Heart left ventricle (tissue), 16 donors: ENCODE results near the gene KIAA1958. TPM values are rescaled to one million over a fixed set of nuclear protein-coding genes. Genes with fewer than 3 reads are reported as not detected.

Experiments used
- ATAC-seq, 4 donors: fragments of 200-7000 bp; cut with Tn5 transposase; one replicate each; pipeline ENCODE4 v1.9.1; 2020 to 2022; ENCODE audit warnings: moderate library complexity in 4 of 4, mild to moderate bottlenecking in 3 of 4, moderate number of reproducible peaks in 1 of 4
- DNase-seq, 5 donors: peaks; one replicate each; pipeline ENCODE4 v3.0.0-alpha.2; 2020
- H3K27ac ChIP-seq, 12 donors: fragments of 200-600 bp; sonication (generic) in 4 of 12; one replicate each; pipeline versions ENCODE4 v1.5.0 to v1.8.0; 2016 to 2022; ENCODE audit warnings: mild to moderate bottlenecking in 2 of 12
- H3K27me3 ChIP-seq, 9 donors: fragments of 200-600 bp; sonication (generic) in 2 of 9; one replicate each; pipeline versions ENCODE4 v1.5.1 to v1.8.0; 2016 to 2022; ENCODE audit warnings: mild to moderate bottlenecking in 3 of 9
- H3K36me3 ChIP-seq, 9 donors: fragments of 200-600 bp; sonication (generic) in 2 of 9; one replicate each; pipeline versions ENCODE4 v1.5.0 to v1.8.0; 2018 to 2022; ENCODE audit warnings: mild to moderate bottlenecking in 2 of 9
- H3K4me1 ChIP-seq, 12 donors: fragments of 200-600 bp; sonication (generic) in 4 of 12; one replicate each; pipeline versions ENCODE4 v1.5.0 to v1.8.0; 2016 to 2022; ENCODE audit warnings: mild to moderate bottlenecking in 3 of 12
- H3K4me3 ChIP-seq, 12 donors: fragments of 200-600 bp; sonication (generic) in 4 of 12; one replicate each; pipeline versions ENCODE4 v1.5.0 to v1.8.0; 2017 to 2022; ENCODE audit warnings: mild to moderate bottlenecking in 9 of 12, moderate library complexity in 4 of 12
- H3K9me3 ChIP-seq, 12 donors: fragments of 200-600 bp; sonication (generic) in 4 of 12; one replicate each; pipeline versions ENCODE4 v1.5.0 to v1.8.0; 2016 to 2022; ENCODE audit warnings: mild to moderate bottlenecking in 1 of 12
- CTCF ChIP-seq, 12 donors: fragments of 200-600 bp; sonication (generic) in 4 of 12; IDR thresholded peaks; one replicate each; pipeline versions ENCODE4 v1.5.0 to v1.8.0; 2018 to 2022; ENCODE audit warnings: antibody characterized with exemption in 12 of 12, mild to moderate bottlenecking in 5 of 12
- POLR2A ChIP-seq, 2 donors: fragments of 450-650 bp; IDR thresholded peaks; one replicate each; pipeline ENCODE4 v1.6.1; 2017; ENCODE audit warnings: antibody characterized with exemption in 2 of 2, mild to moderate bottlenecking in 2 of 2, moderate library complexity in 2 of 2
- WGBS, 4 donors: extraction: QIAGEN DNeasy Blood & Tissue Kit in 2 of 4; methylation state at CpG; one replicate each; pipeline versions ENCODE4 v1.1.5 to v1.1.7; 2013 to 2018; 5-methylcytosine and 5-hydroxymethylcytosine counted together
- intact Hi-C, 10 donors: fragments of 100-400 bp; cut with DNase I; formaldehyde crosslinking; loops; one replicate each; pipeline versions ENCODE4 v1.11.1 to v1.14.2; 2022
- polyA plus RNA-seq, 2 donors: library from polyadenylated mRNA; stranded (reverse); fragments of 200-250 nt; gene quantifications; one replicate each; pipeline ENCODE4 v1.2.3, GENCODE V29; 2013
- total RNA-seq, 9 donors: library from RNA; depleted of rRNA in 2 of 9; stranded (reverse); fragments of >200 nt in 2 of 9; fragmentation: NEBNext Ultra II Directional in 3 of 9; extraction: Animal tissue kit (Norgen Biotek cat#: 25700) in 3 of 9; gene quantifications; one replicate each; pipeline versions ENCODE4 v1.1.0 to v1.2.4, GENCODE V29; 2016 to 2023
- donor health status: ischemic (EF 13 %, LVEDD 7.1; RV severe dilation, severe dysfunction).
- donor health status: healthy with polysubstance abuse.
- donor health status: DM: no; HTN: yes; CAD: no.
- donor health status: DM: no; HTN: no; CAD: no.
- donor health status: ischemic (EF 25% LVEDD 6.9; RV normal size, moderate dysfunction).
- donor health status: ischemic (EF 25% LVEDD 5.7; RV mildly dilated, moderate dysfunction).
- donor health status: healthy.
- donor health status: DM: yes; HTN: yes; CAD: no.
- donor health status: ischemic (EF 35%, LVEDD 5.7; RV mildly dilated, moderate dysfunction).
- donor health status: nonischemic (EF 11% LVEDD 7.7; RV severe dilation, severe dysfunction).
- donor health status: DM: yes; HTN: yes; CAD: no.
- donor health status: PGD.
- donor health status: ischemic (EF 29% LVEDD 5.4; RV normal size, mild dysfunction).
- donor health status: nonischemic (EF 23%, LVEDD 6.1; RV moderate dilation, normal function).

KIAA1958 gene
- total and polyA plus RNA-seq, 11 donors, result 0.99 to 8.5 (median 5.8) TPM

GRCh38 chr9:112555101-112555643 lies 68.5 kb downstream of the KIAA1958 start:
- ATAC-seq, result no peak

GRCh38 chr9:112555844-112556482 lies 69.3 kb downstream of the KIAA1958 start:
- H3K27me3 ChIP-seq, result no peaks in the 10 kb centered on the region

More at GRCh38 chr9:112555101-112555643, 68.5 kb downstream of the KIAA1958 start:
- 94 to 98% (median 97%) methylated on average over 3 of the region's 3 CpGs for whole genome bisulfite sequencing, 4 donors
- intact Hi-C loops, result no loop called here
- TF ChIP-seq CTCF (IDR thresholded peaks at IDR 0.05), result no peak
- no peak for TF ChIP-seq POLR2A (IDR thresholded peaks at IDR 0.05)
- Histone ChIP-seq H3K9me3 (no peaks in the 10 kb centered on the region), H3K27ac (no peak overlapping the region), H3K36me3 (no peaks in the 10 kb centered on the region), H3K4me3 (no peak overlapping the region), H3K4me1 (peaks cover 0 to 31% (median 5%) of the 10 kb centered on the region in 12 donors), H3K27me3 (no peaks in the 10 kb centered on the region)
- no peak for DNase-seq

GRCh38 chr9:112556497-112557442 lies 70.1 kb downstream of the KIAA1958 start:
- H3K36me3 ChIP-seq, result no peaks in the 10 kb centered on the region
- DNase-seq (no peak), ATAC-seq (no peak)
- TF ChIP-seq CTCF (IDR thresholded peaks at IDR 0.05), result no peak
- TF ChIP-seq POLR2A (IDR thresholded peaks at IDR 0.05), result no peak
- no peak overlapping the region for H3K27ac ChIP-seq
- H3K9me3 ChIP-seq, result no peaks in the 10 kb centered on the region
- no peak overlapping the region for H3K4me3 ChIP-seq
- peaks cover 0 to 23% (median 2%) of the 10 kb centered on the region in 12 donors for H3K4me1 ChIP-seq
- intact Hi-C loops, result no loop called here
- WGBS, 4 donors, result 87 to 91% (median 90%) methylated on average over 6 of the region's 6 CpGs
- no peaks in the 10 kb centered on the region for H3K27me3 ChIP-seq

More at GRCh38 chr9:112555844-112556482, 69.3 kb downstream of the KIAA1958 start:
- Histone ChIP-seq H3K4me3 (no peak overlapping the region), H3K4me1 (peaks cover 0 to 31% (median 5%) of the 10 kb centered on the region in 12 donors), H3K27ac (no peak overlapping the region), H3K9me3 (no peaks in the 10 kb centered on the region), H3K36me3 (no peaks in the 10 kb centered on the region)
- intact Hi-C loops, result no loop called here
- WGBS, 4 donors, result 91 to 96% (median 94%) methylated on average over 9 of the region's 9 CpGs
- no peak for TF ChIP-seq POLR2A (IDR thresholded peaks at IDR 0.05)
- no peak for TF ChIP-seq CTCF (IDR thresholded peaks at IDR 0.05)
- DNase-seq (no peak), ATAC-seq (no peak)

- TF ChIP-seq POLR2A (IDR thresholded peaks at IDR 0.05) (no peak), CTCF (IDR thresholded peaks at IDR 0.05) (no peak)
- 43 to 59% (median 52%) methylated on average over 1 of the region's 1 CpG for WGBS, 4 donors
- ATAC-seq (no peak), DNase-seq (no peak)
- Histone ChIP-seq H3K27ac (no peak overlapping the region), H3K4me3 (no peak overlapping the region), H3K4me1 (peaks cover 0 to 9% (median 0%) of the 10 kb centered on the region in 12 donors), H3K36me3 (no peaks in the 10 kb centered on the region), H3K27me3 (no peaks in the 10 kb centered on the region), H3K9me3 (peaks cover 0 to 4% (median 0%) of the 10 kb centered on the region in 12 donors)
- intact Hi-C loops, result no loop called here
Measured at GRCh38 chr9:112558476-112558875, 71.8 kb downstream of the KIAA1958 start.
